Measurements from ENCODE around the gene GOLT1A.

The GOLT1A gene

GRCh38 chr1:204194080-204194479 is 19.7 kb downstream of the GOLT1A start:
- no peak for DNase-seq (ENCODE audit: low read depth in 2 of 2, low spot score in 1 of 2)

GRCh38 chr1:204192589-204193352 is 21.0 kb downstream of the GOLT1A start:
- no peak for DNase-seq (ENCODE audit: low read depth in 2 of 2, low spot score in 1 of 2)

DNA sequence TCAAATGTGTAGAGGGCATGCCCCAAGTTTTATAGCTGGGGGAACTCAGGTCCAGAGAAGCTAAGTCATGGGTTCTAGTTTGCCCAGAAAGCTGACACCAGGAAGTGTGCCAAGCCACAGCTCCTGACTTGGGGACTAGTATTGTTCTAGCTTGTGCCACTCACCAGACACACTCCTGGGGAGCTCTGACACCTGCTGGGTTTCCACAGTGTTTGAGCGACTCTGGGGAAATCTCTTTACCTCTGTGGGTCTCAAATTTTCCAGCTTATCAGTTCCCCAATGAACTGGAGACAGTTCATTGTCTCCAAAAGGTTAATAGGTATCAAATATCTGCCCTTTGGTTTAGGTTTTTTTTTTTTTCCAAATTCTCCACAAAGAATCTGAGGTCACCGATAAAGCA is 21.7 kb downstream of the GOLT1A start:
- no peak for DNase-seq (ENCODE audit: low read depth in 2 of 2, low spot score in 1 of 2)

DNA sequence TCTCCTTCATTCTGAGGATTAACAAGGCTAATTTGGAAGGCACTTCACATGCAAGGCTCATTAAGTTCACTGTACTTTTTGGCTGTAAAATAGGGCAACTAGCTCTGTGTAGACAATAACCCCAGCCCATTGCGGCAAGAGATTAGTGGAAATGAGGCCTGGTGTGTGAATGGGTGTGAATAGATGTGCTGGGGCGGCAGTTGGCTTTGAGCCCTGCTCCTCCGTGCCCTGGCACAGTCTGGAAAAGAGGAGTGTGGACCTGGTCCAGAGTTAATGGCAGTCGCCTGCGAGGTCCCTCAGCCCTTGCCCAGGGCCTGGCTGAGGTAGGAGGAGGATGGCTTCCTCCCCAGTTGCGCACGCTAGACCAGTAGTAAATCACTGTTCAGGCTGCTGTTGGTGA is 22.3 kb downstream of the GOLT1A start:
- no peak for DNase-seq (ENCODE audit: low read depth in 2 of 2, low spot score in 1 of 2)

- DNase-seq (ENCODE audit: low read depth in 2 of 2, low spot score in 1 of 2), result peak in 1 of 2 donors; percentile 8
These were observed 23.3 kb downstream of the GOLT1A start for GRCh38 chr1:204190212-204191211.

GRCh38 chr1:204188959-204189639 is 24.7 kb downstream of the GOLT1A start:
- DNase-seq (ENCODE audit: low read depth in 2 of 2, low spot score in 1 of 2), result no peak

- no peak for DNase-seq (ENCODE audit: low read depth in 2 of 2, low spot score in 1 of 2)
These were observed 27.2 kb downstream of the GOLT1A start for GRCh38 chr1:204186597-204186996.

DNA sequence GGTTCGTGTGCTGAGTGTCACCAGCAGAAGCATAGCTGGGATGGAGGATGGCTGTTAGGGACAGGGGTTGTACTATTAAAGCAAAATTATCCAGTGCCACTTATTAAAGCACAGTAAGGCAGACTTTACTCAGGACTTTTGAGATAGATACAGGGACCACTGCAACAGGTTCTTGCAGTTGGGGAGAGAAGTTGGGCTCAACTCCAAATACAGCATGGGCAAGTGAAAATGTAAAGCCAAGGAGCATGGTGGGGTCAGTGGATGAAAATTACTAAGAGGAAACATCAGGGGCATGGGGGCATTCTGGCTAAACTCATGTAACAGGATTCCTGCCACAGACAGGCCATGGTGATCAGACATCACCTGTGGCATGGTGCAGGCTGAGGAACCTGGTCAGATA is 32.7 kb downstream of the GOLT1A start:
- no peak for DNase-seq (ENCODE audit: low read depth in 2 of 2, low spot score in 1 of 2)

GRCh38 chr1:204180133-204180532 is 33.7 kb downstream of the GOLT1A start:
- no peak for DNase-seq (ENCODE audit: low read depth in 2 of 2, low spot score in 1 of 2)

DNA sequence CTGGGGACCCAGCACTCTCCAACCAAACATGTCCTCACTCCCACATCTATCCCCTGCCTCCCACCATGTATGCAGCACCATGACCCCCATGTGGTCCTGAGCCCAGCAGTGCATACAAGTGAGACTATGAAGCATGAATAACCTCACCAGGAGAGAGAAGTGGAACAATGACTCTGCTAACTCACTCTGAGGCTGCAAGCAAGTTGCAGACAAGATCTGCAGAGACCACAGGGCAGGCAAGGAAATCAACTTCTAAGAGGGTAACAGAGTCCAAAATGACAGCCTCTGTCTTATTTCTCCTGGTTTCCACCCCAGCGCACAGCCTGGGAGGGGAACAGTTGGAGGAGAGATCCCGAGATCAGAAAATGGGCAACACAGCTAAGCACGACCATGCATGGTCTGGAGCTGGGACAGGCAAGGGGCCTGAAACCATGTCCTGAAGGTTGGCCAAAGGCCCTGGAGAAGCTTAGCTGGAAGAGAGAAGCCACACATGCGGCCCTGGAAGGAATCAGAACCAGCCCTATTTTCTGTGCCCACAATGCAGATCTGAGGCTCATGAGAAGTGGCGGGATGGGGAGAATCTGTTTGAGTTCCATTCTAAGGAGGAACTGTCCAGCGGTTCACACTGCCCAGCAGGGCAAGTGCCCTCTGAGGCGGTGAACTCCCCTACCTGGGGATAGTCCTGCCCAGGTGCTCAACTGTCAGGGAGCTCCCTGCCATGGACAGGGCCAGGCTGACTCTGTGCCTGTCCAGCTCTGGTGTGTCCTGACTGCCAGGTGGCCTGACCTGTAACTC is 35.1 kb downstream of the GOLT1A start:
- no peak for DNase-seq (ENCODE audit: low read depth in 2 of 2, low spot score in 1 of 2)

- no peak for DNase-seq (ENCODE audit: low read depth in 2 of 2, low spot score in 1 of 2)
These were observed 36.7 kb downstream of the GOLT1A start for GRCh38 chr1:204177133-204177532.

GRCh38 chr1:204176049-204176448 is 37.7 kb downstream of the GOLT1A start:
- no peak for DNase-seq (ENCODE audit: low read depth in 2 of 2, low spot score in 1 of 2)

DNA sequence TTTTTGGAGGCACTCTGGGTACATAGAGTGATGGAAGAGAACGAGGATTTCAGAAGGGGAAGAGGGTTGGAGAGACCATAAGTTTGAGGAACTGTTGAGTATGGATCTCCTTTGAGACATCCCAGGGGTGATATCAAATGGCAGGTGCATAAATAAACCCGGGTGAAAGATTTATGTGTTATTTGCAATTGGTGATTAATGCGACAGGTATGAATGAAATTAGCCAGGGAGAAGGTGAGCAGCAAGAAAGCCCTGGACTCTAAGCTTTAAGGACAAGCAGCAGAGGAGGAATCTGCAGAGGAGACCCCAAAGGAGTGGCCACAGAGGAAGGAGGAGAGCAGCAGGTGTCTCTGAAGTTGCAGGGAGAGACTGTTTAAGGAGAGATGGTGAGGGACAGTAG is 38.8 kb downstream of the GOLT1A start:
- no peak for DNase-seq (ENCODE audit: low read depth in 2 of 2, low spot score in 1 of 2)

- DNase-seq (ENCODE audit: low read depth in 2 of 2, low spot score in 1 of 2), result no peak
These were observed 41.3 kb downstream of the GOLT1A start for GRCh38 chr1:204172404-204173029.

GRCh38 chr1:204171751-204172178 is 42.0 kb downstream of the GOLT1A start:
- no peak for DNase-seq (ENCODE audit: low read depth in 2 of 2, low spot score in 1 of 2)

DNA sequence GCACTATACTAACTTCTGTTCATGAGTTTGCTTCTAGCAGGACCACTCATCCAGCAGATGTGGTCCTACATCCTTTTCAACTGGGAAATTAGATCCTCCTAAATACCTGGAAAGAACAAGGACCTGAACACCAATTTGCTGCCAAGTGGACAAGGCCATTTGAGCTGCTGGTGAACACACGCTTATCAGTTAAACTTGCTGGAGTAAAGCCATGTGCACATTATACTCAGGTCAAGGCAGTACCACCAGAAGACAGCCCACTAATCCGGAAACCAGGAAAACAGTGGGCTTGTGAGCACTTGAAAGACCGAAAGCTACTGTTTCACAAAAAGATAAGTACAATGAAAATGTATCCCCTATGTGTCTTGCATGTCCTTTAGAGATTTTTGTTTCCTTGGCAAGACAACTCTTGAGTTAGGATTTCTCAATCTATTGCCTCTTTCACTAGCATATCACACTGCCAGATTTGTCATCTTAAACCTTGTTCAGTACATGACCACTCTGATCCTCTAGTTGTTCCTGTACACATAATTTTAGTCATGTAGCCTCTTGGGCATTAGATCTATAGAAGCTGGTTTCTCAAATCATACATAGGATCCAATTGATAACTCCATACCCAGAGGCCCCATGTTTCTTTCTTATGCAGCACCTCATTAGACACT is 43.2 kb downstream of the GOLT1A start:
- DNase-seq (ENCODE audit: low read depth in 2 of 2, low spot score in 1 of 2), result no peak

GRCh38 chr1:204169858-204170257 is 43.9 kb downstream of the GOLT1A start:
- DNase-seq (ENCODE audit: low read depth in 2 of 2, low spot score in 1 of 2), result no peak

- no peak for DNase-seq (ENCODE audit: low read depth in 2 of 2, low spot score in 1 of 2)
These were observed 46.1 kb downstream of the GOLT1A start for GRCh38 chr1:204167730-204168129.

DNA sequence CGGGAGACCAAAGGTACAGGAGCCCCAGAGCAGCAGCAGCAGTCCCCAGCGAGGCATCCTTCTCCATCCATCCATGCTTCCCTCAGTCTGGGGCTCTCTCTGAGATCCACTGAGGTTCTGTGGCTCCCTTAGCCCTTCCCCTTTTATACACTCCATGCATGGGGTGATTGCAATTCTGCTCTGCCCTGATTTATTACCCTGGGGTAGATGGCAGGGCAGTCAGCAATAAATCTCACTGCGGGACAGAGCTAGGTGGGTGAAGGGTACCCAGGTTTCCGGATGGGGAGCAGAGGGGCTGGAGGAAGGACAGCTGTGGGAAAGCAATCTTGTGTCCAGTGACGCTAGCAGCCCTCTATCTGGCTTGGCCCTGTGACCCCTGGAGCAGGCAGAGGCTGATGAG is 47.6 kb downstream of the GOLT1A start, which contains the start of gene REN:
Gene REN, minus strand, starts transcription at position 119 of the 400 bp plus-strand sequence. Its CDS starts 44 bp downstream, at position 75.
- no peak for DNase-seq (ENCODE audit: low read depth in 2 of 2, low spot score in 1 of 2)
